Adrenal gland (tissue), 12 donors: Measurements from ENCODE around the gene ZNF554. TPM values are rescaled to one million over a fixed set of nuclear protein-coding genes. Genes with fewer than 3 reads are reported as not detected.
A peak's percentile ranks its signal among the peaks of the same experiment; 100 is the strongest.

ENCODE experiments used
- DNase-seq, 7 donors: peaks; one replicate each; pipeline ENCODE4 v3.0.0-alpha.2; 2019 to 2020
- H3K27ac ChIP-seq, 5 donors: fragments of 200-600 bp; sonication (generic) in 4 of 5; 1 replicate in 3 of 5; 2 replicates in 2 of 5; pipeline versions ENCODE4 v1.5.1 to v1.8.0; 2016 to 2020; ENCODE audit warnings: mild to moderate bottlenecking in 1 of 5
- H3K27me3 ChIP-seq: fragments of 200-600 bp; 2 replicates; pipeline ENCODE4 v1.8.0; 2021
- H3K36me3 ChIP-seq, 2 donors: fragments of 200-600 bp; replicated peaks in 1 of 2; 1 replicate in 1 of 2; 2 replicates in 1 of 2; pipeline versions ENCODE4 v1.5.1 to v1.8.0; 2018 to 2022
- H3K4me1 ChIP-seq, 2 donors: fragments of 200-600 bp; replicated peaks in 1 of 2; 1 replicate in 1 of 2; 2 replicates in 1 of 2; pipeline versions ENCODE4 v1.5.1 to v1.8.0; 2018 to 2021
- H3K4me3 ChIP-seq, 4 donors: fragments of 200-600 bp; sonication (generic) in 3 of 4; one replicate each; pipeline ENCODE4 v1.5.1; 2016 to 2018
- H3K9me3 ChIP-seq, 3 donors: fragments of 200-600 bp; sonication (generic) in 1 of 3; replicated peaks in 1 of 3; 1 replicate in 2 of 3; 2 replicates in 1 of 3; pipeline versions ENCODE4 v1.5.1 to v1.8.0; 2016 to 2021
- CTCF ChIP-seq, 6 experiments: fragments of 450-650 bp in 4 of 6; fragments of 200-600 bp in 2 of 6; sonication (generic) in 1 of 6; IDR thresholded peaks; 1 replicate in 5 of 6; 2 replicates in 1 of 6; pipeline versions ENCODE4 v1.5.1 to v1.8.0; 2016 to 2021; ENCODE audit warnings: antibody characterized with exemption in 6 of 6, mild to moderate bottlenecking in 2 of 6, moderate library complexity in 1 of 6
- POLR2A ChIP-seq, 2 donors: fragments of 450-650 bp; IDR thresholded peaks; one replicate each; pipeline ENCODE4 v1.6.1; 2017; ENCODE audit warnings: antibody characterized with exemption in 2 of 2, mild to moderate bottlenecking in 2 of 2, moderate library complexity in 1 of 2
- WGBS, 4 donors: extraction: QIAGEN DNeasy Blood & Tissue Kit in 2 of 4; methylation state at CpG; one replicate each; pipeline versions ENCODE4 v1.1.5 to v1.1.7; 2013 to 2017; 5-methylcytosine and 5-hydroxymethylcytosine counted together
- intact Hi-C, 2 donors: fragments of 100-400 bp; cut with DNase I; formaldehyde crosslinking; loops; one replicate each; pipeline versions ENCODE4 v1.14.1 to v1.15.0; 2022 to 2023
- polyA plus RNA-seq, 3 donors: library from polyadenylated mRNA; stranded (reverse); fragments of 200-250 nt in 2 of 3; fragments of 350-450 nt in 1 of 3; fragmentation: Illumina TruSeq in 1 of 3; extraction: RNeasy Lipid Tissue Mini Kit (QIAGEN cat#74804) in 1 of 3; gene quantifications; one replicate each; pipeline ENCODE4 v1.2.3, GENCODE V29; 2013 to 2014
- total RNA-seq, 9 donors: library from RNA; depleted of rRNA in 4 of 9; stranded (reverse); fragments of >200 nt in 4 of 9; fragments of 120-200 nt in 1 of 9; fragmentation: NEBNext Ultra II Directional in 1 of 9; extraction: Animal tissue kit (Norgen Biotek cat#: 25700) in 1 of 9; gene quantifications; one replicate each; pipeline versions ENCODE4 v1.1.0 to v1.2.4, GENCODE V29; 2013 to 2023
- donor health status: healthy with polysubstance abuse.
- donor health status: Bipolar disorder and iron deficiency.
- donor health status: DM: yes; HTN: yes; CAD: no.
- donor health status: DM: no; HTN: no; CAD: no.
- donor health status: DM: no; HTN: no; CAD: no.
- donor health status: DM: yes; HTN: yes; CAD: no.

Gene ZNF554
- total and polyA plus RNA-seq, 12 donors: 1.6 to 6.9 (median 3.9) TPM

- H3K4me3 ChIP-seq: no peak overlapping the region
- no peaks in the 10 kb centered on the region for H3K9me3 ChIP-seq
- no peak for DNase-seq
- peaks cover 0 to 25% of the 10 kb centered on the region in 2 donors for H3K36me3 ChIP-seq
- no peak overlapping the region for H3K27ac ChIP-seq
- no peak for TF ChIP-seq CTCF (IDR thresholded peaks at IDR 0.05)
- TF ChIP-seq POLR2A (IDR thresholded peaks at IDR 0.05): no peak
- intact Hi-C loops: no loop called here
- 91 to 97% (median 97%) methylated on average over 14 to 56 of the region's 56 CpGs for whole genome bisulfite sequencing, 4 donors
- H3K27me3 ChIP-seq: no peaks in the 10 kb centered on the region
- H3K4me1 ChIP-seq: no peaks in the 10 kb centered on the region
Measured at GRCh38 chr19:2807379-2808128, 12.1 kb upstream of the ZNF554 start.

GRCh38 chr19:2808129-2808941 is 11.3 kb upstream of the ZNF554 start:
- TF ChIP-seq POLR2A (IDR thresholded peaks at IDR 0.05) (no peak), CTCF (IDR thresholded peaks at IDR 0.05) (no peak)
- no peaks in the 10 kb centered on the region for H3K27me3 ChIP-seq
- WGBS, 4 donors: 91 to 98% (median 96%) methylated on average over 15 to 41 of the region's 41 CpGs
- DNase-seq: no peak
- no peaks in the 10 kb centered on the region for H3K9me3 ChIP-seq
- H3K4me3 ChIP-seq: no peak overlapping the region
- H3K27ac ChIP-seq: no peak overlapping the region
- H3K4me1 ChIP-seq: no peaks in the 10 kb centered on the region
- intact Hi-C loops: no loop called here
- H3K36me3 ChIP-seq: peaks cover 0 to 25% of the 10 kb centered on the region in 2 donors

- intact Hi-C loops: no loop called here
- peak; percentile 50 to 70 (median 67) for DNase-seq
- Histone ChIP-seq H3K4me3 (no peak overlapping the region), H3K27ac (no peak overlapping the region), H3K4me1 (no peaks in the 10 kb centered on the region), H3K9me3 (no peaks in the 10 kb centered on the region), H3K36me3 (peaks cover 0 to 25% of the 10 kb centered on the region in 2 donors), H3K27me3 (no peaks in the 10 kb centered on the region)
- WGBS, 4 donors: 67 to 96% (median 77%) methylated on average over 12 to 37 of the region's 37 CpGs
- no peak for TF ChIP-seq POLR2A (IDR thresholded peaks at IDR 0.05)
- no peak for TF ChIP-seq CTCF (IDR thresholded peaks at IDR 0.05)
Measured at GRCh38 chr19:2809387-2810140, 10.1 kb upstream of the ZNF554 start.
